Endothelial cell of umbilical vein (primary cell): ENCODE measurements around the gene GRB2. TPM values are rescaled to one million over a fixed set of nuclear protein-coding genes. Genes with fewer than 3 reads are reported as not detected.

Experiments
- BruUV-seq: library from RNA; stranded (reverse); fragments of 400-500 nt; replicated peaks from 2 replicates; lab custom pipeline; 2021; lab: Mats Ljungman, UMichigan
- CTCF ChIA-PET: fragments of 300-600, 350-600 bp; sonication (Branson Sonifier 250); formaldehyde crosslinking; loops from one replicate; lab custom pipeline; 2021; ENCODE audit warnings: antibody characterized with exemption, inconsistent platforms; lab: Charles Lee
- POLR2A ChIA-PET: fragments of 300-600, 350-600 bp; sonication (Branson Sonifier 250); formaldehyde crosslinking; loops from one replicate; lab custom pipeline; 2021; ENCODE audit warnings: antibody characterized with exemption, inconsistent platforms; lab: Charles Lee
- DNase-seq: peaks from one replicate; pipeline ENCODE4 v3.0.0-alpha.2; 2011; ENCODE audit warnings: low read depth, low spot score
- FAIRE-seq: peaks from 2 replicates; lab custom pipeline; 2011; peaks lifted over from hg19 to GRCh38; lab: Jason Lieb, UNC
- H2AFZ ChIP-seq: 2 replicates; pipeline ENCODE4 v1.6.0; 2012; ENCODE audit warnings: low read depth, low read length, control low read depth, inconsistent platforms
- H3K27ac ChIP-seq: 2 replicates; pipeline ENCODE4 v1.5.1; 2011; ENCODE audit warnings: low read depth, mild to moderate bottlenecking, control low read depth, low read length, moderate library complexity; ENCODE audit not compliant: insufficient read depth
- H3K27me3 ChIP-seq, 2 experiments: 2 replicates each; pipeline versions ENCODE4 v1.6.0 to v1.6.1; 2011; ENCODE audit warnings: low read length in 2 of 2, mixed read lengths in 1 of 2; ENCODE audit not compliant: control insufficient read depth in 2 of 2, insufficient read depth in 2 of 2
- H3K36me3 ChIP-seq, 2 experiments: 2 replicates in 1 of 2; 3 replicates in 1 of 2; pipeline ENCODE4 v1.5.1; 2011; ENCODE audit warnings: low read length in 2 of 2, mild to moderate bottlenecking in 1 of 2, moderate library complexity in 1 of 2; ENCODE audit not compliant: control insufficient read depth in 2 of 2, insufficient read depth in 2 of 2; ENCODE audit errors: extremely low read depth in 1 of 2
- H3K4me1 ChIP-seq: 3 replicates; pipeline ENCODE4 v1.5.1; 2011; ENCODE audit warnings: mild to moderate bottlenecking, low read length; ENCODE audit not compliant: control insufficient read depth, insufficient read depth; ENCODE audit errors: extremely low read depth
- H3K4me2 ChIP-seq: 2 replicates; pipeline ENCODE4 v1.6.1; 2011; ENCODE audit warnings: low read length, control low read depth, mixed read lengths; ENCODE audit not compliant: insufficient read depth
- H3K4me3 ChIP-seq, 3 experiments: fragments of 200-600 bp in 1 of 3; sonication (generic), shearing (Covaris generic) in 1 of 3; replicated peaks in 1 of 3; 2 replicates each; pipeline ENCODE4 v1.5.1; 2011 to 2016; ENCODE audit warnings: control low read depth in 3 of 3, low read length in 3 of 3, mild to moderate bottlenecking in 2 of 3, inconsistent platforms in 1 of 3, low read depth in 1 of 3, moderate library complexity in 1 of 3; ENCODE audit not compliant: insufficient read depth in 1 of 3
- H3K79me2 ChIP-seq: 2 replicates; pipeline ENCODE4 v1.6.0; 2012; ENCODE audit warnings: low read length, inconsistent platforms; ENCODE audit not compliant: control insufficient read depth, insufficient read depth
- H3K9ac ChIP-seq: replicated peaks from 2 replicates; pipeline ENCODE3; 2011; ENCODE audit warnings: low read length, control low read depth; ENCODE audit not compliant: insufficient read depth; ENCODE audit errors: extremely low read depth
- H3K9me1 ChIP-seq: replicated peaks from 3 replicates; pipeline ENCODE4 v1.6.0; 2011; ENCODE audit warnings: mild to moderate bottlenecking, low read length; ENCODE audit not compliant: control insufficient read depth, insufficient read depth; ENCODE audit errors: extremely low read depth
- H3K9me3 ChIP-seq: replicated peaks from 2 replicates; pipeline ENCODE4 v1.5.1; 2012; ENCODE audit warnings: low read length, inconsistent platforms; ENCODE audit not compliant: control insufficient read depth, insufficient read depth
- H4K20me1 ChIP-seq: replicated peaks from 2 replicates; pipeline ENCODE3; 2011; ENCODE audit warnings: mild to moderate bottlenecking, low read length; ENCODE audit not compliant: control insufficient read depth, insufficient read depth; ENCODE audit errors: extremely low read depth
- FOS ChIP-seq: IDR thresholded peaks from 2 replicates; pipeline ENCODE4 v1.6.1; 2011; ENCODE audit warnings: mild to moderate bottlenecking, low read length, moderate library complexity, borderline replicate concordance; ENCODE audit not compliant: insufficient read depth
- GATA2 ChIP-seq: IDR thresholded peaks from 2 replicates; pipeline ENCODE4 v1.7.0; 2011; ENCODE audit warnings: low read depth, mild to moderate bottlenecking, moderate library complexity, mixed read lengths, low read length; ENCODE audit not compliant: insufficient read length, insufficient read depth
- MAX ChIP-seq: IDR thresholded peaks from 2 replicates; pipeline ENCODE4 v1.6.1; 2011; ENCODE audit not compliant: insufficient read depth, insufficient read length
- MYC ChIP-seq: IDR thresholded peaks from one replicate; pipeline ENCODE4 v1.6.1; 2011; ENCODE audit warnings: mild to moderate bottlenecking, low read depth, low read length
- dilution Hi-C: fragments of 300-500 bp; cut with MboI; formaldehyde crosslinking; loops from one replicate; pipeline ENCODE4 v1.15.0; 2019; ENCODE audit warnings: low sequenced_read_pairs; ENCODE audit not compliant: extremely low pct_ligation_motif_present
- intact Hi-C: fragments of 100-400 bp; cut with micrococcal nuclease; formaldehyde crosslinking; loops from one replicate; pipeline ENCODE4 v1.10.0; 2022
- polyA plus RNA-seq, 4 experiments: library from polyadenylated mRNA; depleted of rRNA in 3 of 4; stranded (reverse) in 3 of 4; unstranded in 1 of 4; fragments of >200 nt; gene quantifications; 2 replicates each; pipeline versions ENCODE4 v1.2.1 to v1.2.3, GENCODE V29; 2011 to 2012; ENCODE audit warnings: missing spikeins in 1 of 4
- total RNA-seq: library from RNA; stranded (reverse); gene quantifications from 2 replicates; pipeline ENCODE4 v1.2.3, GENCODE V29; 2021
- TF ChIP-seq, protein P1 (sequence below), 2 donors: IDR thresholded peaks; 1 replicate in 1 of 2; 2 replicates in 1 of 2; pipeline ENCODE4 v1.5.1; 2011; ENCODE audit warnings: low read length in 2 of 2, mild to moderate bottlenecking in 2 of 2, moderate library complexity in 2 of 2, control low read depth in 1 of 2, inconsistent platforms in 1 of 2, low read depth in 1 of 2; ENCODE audit not compliant: insufficient read depth in 1 of 2; ENCODE audit errors: extremely low read depth in 1 of 2

The GRB2 gene
- total and polyA plus RNA-seq, 2 donors (not counting 3 experiments of a cell fraction or from before 2014, with no cell fraction given) = 51.5 to 93.9 TPM

DNA sequence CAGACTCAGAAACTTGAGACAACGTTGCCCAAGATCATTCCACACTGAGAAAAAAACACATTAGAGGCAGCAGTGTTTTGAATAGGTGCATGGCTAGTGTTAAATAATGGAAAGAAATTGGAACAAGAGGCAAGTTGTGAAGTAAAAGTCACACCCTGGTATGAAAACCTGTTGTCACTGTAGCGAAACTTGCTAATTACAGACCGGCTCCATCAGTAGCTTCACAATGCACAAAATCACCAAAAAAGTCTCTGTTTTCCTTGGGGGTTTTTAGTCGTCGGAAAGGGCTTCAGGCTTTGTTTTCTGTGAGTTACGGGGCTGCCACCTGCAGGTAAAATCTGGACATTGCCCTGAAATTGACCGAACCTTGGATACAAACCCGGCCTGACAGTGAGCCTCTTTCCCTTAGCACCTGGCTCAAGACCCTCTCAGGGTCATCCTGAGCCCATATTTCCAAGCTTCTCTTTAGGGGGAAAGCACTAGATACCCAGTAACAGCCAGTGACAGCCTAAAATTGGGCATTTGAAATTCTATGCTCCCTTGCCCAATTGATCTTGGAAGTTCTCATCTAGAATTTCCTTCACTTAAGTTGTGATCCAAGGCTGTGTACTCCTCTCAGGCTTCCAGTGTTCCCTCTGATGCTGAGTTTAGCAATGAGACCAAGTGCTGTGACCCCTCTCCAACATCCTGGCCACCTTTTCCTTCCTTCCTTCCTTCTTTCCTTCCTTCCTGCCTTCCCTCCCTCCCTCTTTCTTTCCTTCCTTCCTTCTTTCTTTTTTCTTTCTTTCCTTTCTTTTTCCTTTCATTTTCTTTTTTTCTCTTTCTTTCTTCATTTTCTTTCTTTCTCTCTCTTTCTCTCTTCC, 7.2 kb upstream of the GRB2 start:
- Histone ChIP-seq H3K27me3 (peaks cover 2 to 3% of the 10 kb centered on the region in 2 experiments), H3K9ac (no peak overlapping the region), H3K79me2 (no peaks in the 10 kb centered on the region), H3K9me3 (no peaks in the 10 kb centered on the region), H3K36me3 (no peaks in the 10 kb centered on the region), H3K9me1 (no peaks in the 10 kb centered on the region), H3K4me1 (peaks cover 5% of the 10 kb centered on the region), H4K20me1 (no peaks in the 10 kb centered on the region), H3K4me2 (peak overlapping the region; percentile 48), H3K4me3 (peak overlapping the region in 1 of 3 experiments; percentile 27), H3K27ac (no peak overlapping the region), H2AFZ (peak overlapping the region; percentile 88)
- BruUV-seq = no TSS peak
- DNase-seq = peak; percentile 74
- ChIA-PET POLR2A (interaction anchor here (0.6 to 1.0 kb wide), 2 partner anchors 91 to 259 kb away, joined by 3 to 4 read pairs; no protein-coding TSS in a partner anchor), CTCF (interaction anchor here (0.6 to 9.9 kb wide), 25 partner anchors 8 to 451 kb away, joined by 3 to 178 read pairs (median 5); partner anchors contain the start of genes GGA3, MIF4GD, MRPS7 and NUP85)
- FAIRE-seq = peak; percentile 92
- intact Hi-C loops = loop anchor here (1.0 kb wide), 4 partner anchors 89 to 298 kb away; partner anchors contain the start of gene MIF4GD
- TF ChIP-seq MYC = no peak
- TF ChIP-seq FOS = no peak
- TF ChIP-seq, protein P1, sequence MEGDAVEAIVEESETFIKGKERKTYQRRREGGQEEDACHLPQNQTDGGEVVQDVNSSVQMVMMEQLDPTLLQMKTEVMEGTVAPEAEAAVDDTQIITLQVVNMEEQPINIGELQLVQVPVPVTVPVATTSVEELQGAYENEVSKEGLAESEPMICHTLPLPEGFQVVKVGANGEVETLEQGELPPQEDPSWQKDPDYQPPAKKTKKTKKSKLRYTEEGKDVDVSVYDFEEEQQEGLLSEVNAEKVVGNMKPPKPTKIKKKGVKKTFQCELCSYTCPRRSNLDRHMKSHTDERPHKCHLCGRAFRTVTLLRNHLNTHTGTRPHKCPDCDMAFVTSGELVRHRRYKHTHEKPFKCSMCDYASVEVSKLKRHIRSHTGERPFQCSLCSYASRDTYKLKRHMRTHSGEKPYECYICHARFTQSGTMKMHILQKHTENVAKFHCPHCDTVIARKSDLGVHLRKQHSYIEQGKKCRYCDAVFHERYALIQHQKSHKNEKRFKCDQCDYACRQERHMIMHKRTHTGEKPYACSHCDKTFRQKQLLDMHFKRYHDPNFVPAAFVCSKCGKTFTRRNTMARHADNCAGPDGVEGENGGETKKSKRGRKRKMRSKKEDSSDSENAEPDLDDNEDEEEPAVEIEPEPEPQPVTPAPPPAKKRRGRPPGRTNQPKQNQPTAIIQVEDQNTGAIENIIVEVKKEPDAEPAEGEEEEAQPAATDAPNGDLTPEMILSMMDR (IDR thresholded peaks at IDR 0.05; ENCODE audit: extremely low read depth in 1 of 2, insufficient read depth in 1 of 2, low read depth in 1 of 2, low read length in 2 of 2) = peak; percentile 72 to 77
- no peak for TF ChIP-seq MAX
- TF ChIP-seq GATA2 = no peak
- dilution Hi-C loops = no loop called here
